ENCODE results near the gene KRT3. TPM values are rescaled to one million over a fixed set of nuclear protein-coding genes. Genes with fewer than 3 reads are reported as not detected.

KRT3 gene
- total RNA-seq, 1 experiment from 2014 or later, result not detected

GRCh38 chr12:52739963-52740362 lies 56.0 kb downstream of the KRT3 start:
- DNase-seq (ENCODE audit: low spot score), result no peak
- Mint-ChIP-seq H3K4me3 (no peak overlapping the region), H3K4me1 (no peaks in the 10 kb centered on the region), H3K9me3 (no peaks in the 10 kb centered on the region), H3K27ac (no peak overlapping the region), H3K27me3 (ENCODE audit: low read depth) (peaks cover 11% of the 10 kb centered on the region), H3K36me3 (no peaks in the 10 kb centered on the region)
- TF ChIP-seq ZNF263 (CRISPR knock-in tag; IDR thresholded peaks at IDR 0.05; ENCODE audit: low read depth) (no peak), GABPB1 (CRISPR knock-in tag; IDR thresholded peaks at IDR 0.05) (no peak), ESRRA (CRISPR knock-in tag; IDR thresholded peaks at IDR 0.05; ENCODE audit: borderline replicate concordance) (no peak), E2F4 (CRISPR knock-in tag; IDR thresholded peaks at IDR 0.05; ENCODE audit: borderline replicate concordance, low read depth) (no peak), GTF2I (CRISPR knock-in tag; conservative IDR thresholded peaks at IDR 0.05) (no peak), PREB (CRISPR knock-in tag; IDR thresholded peaks at IDR 0.05; ENCODE audit: borderline replicate concordance) (no peak), ELF4 (CRISPR knock-in tag; IDR thresholded peaks at IDR 0.05; ENCODE audit: low read depth) (no peak), ZNF317 (CRISPR knock-in tag; IDR thresholded peaks at IDR 0.05; ENCODE audit: borderline replicate concordance, low read depth) (no peak), ZNF532 (CRISPR knock-in tag; IDR thresholded peaks at IDR 0.05; ENCODE audit: borderline replicate concordance) (no peak), NR3C1 (CRISPR knock-in tag; conservative IDR thresholded peaks at IDR 0.05; ENCODE audit: low read depth) (no peak), ZNF219 (CRISPR knock-in tag; IDR thresholded peaks at IDR 0.05; ENCODE audit: borderline replicate concordance) (no peak), ZNF138 (CRISPR knock-in tag; conservative IDR thresholded peaks at IDR 0.05) (no peak), KAT7 (CRISPR knock-in tag; IDR thresholded peaks at IDR 0.05; ENCODE audit: borderline replicate concordance) (no peak), ZBTB43 (CRISPR knock-in tag; IDR thresholded peaks at IDR 0.05) (no peak), CTCF (IDR thresholded peaks at IDR 0.05) (no peak), NR2C2 (CRISPR knock-in tag; IDR thresholded peaks at IDR 0.05) (no peak)
- CTCF ChIA-PET, result no interaction called here
- no peak for ATAC-seq
- POLR2A ChIA-PET, result no interaction called here

Other genes starting within 250 kb of the KRT3 start
- gene KRT71, start 243.0 kb downstream of the KRT3 start, total RNA-seq (2021), result not detected in 3 replicates
- not detected in 3 replicates for gene KRT74, start 222.3 kb downstream of the KRT3 start, total RNA-seq (2021)
- gene KRT72, start 194.7 kb downstream of the KRT3 start, total RNA-seq (2021), result 0.11 TPM in 1 of 3 replicates, not detected in the others
- gene KRT73, start 177.6 kb downstream of the KRT3 start, total RNA-seq (2021), result not detected in 3 replicates
- not detected in 3 replicates for gene KRT2, start 143.9 kb downstream of the KRT3 start, total RNA-seq (2021)
- gene KRT1, start 115.7 kb downstream of the KRT3 start, total RNA-seq (2021), result not detected in 3 replicates
- gene KRT77, start 92.6 kb downstream of the KRT3 start, total RNA-seq (2021), result not detected in 3 replicates
- gene KRT76, start 18.8 kb downstream of the KRT3 start, total RNA-seq (2021), result not detected in 3 replicates
- not detected in 3 replicates for gene KRT4, start 18.0 kb upstream of the KRT3 start, total RNA-seq (2021)
- not detected in 3 replicates for gene KRT79, start 38.2 kb upstream of the KRT3 start, total RNA-seq (2021)
- not detected in 3 replicates for gene KRT78, start 52.9 kb upstream of the KRT3 start, total RNA-seq (2021)
- gene KRT8, start 109.0 kb upstream of the KRT3 start, total RNA-seq (2021), result 424 to 477 TPM (median 429 TPM) in 3 replicates
- 461 to 525 TPM (median 465 TPM) in 3 replicates for gene KRT18, start 153.0 kb upstream of the KRT3 start, total RNA-seq (2021)
- 730 to 860 TPM (median 838 TPM) in 3 replicates for gene EIF4B, start 210.3 kb upstream of the KRT3 start, total RNA-seq (2021)

Measured in WTC11 (cell line).